ENCODE data around the gene ZNF366. TPM values are rescaled to one million over a fixed set of nuclear protein-coding genes. Genes with fewer than 3 reads are reported as not detected.

ZNF366 gene
- total RNA-seq, 1 experiment from 2014 or later = not detected

DNA sequence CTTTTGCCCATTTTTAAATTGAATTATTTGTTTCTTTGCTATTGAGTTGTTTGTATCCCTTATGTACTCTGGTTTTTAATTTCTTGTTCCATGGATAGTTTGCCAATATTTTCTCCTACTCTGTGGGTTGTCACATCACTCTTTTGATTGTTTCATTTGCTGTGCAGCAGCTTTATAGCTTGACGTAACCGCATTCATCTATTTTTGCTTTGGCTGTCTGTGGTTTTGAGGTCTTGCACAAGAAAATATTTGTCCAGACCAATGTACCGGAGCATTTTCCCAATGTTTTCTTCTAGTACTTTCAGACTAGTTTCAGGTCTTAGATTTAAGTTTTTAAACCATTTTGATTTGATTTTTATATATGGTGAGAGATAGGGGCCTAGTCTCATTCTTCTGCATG, 36.2 kb upstream of the ZNF366 start:
- ATAC-seq = no peak
- no peaks in the 10 kb centered on the region for H3K9me2 ChIP-seq (ENCODE audit: insufficient read depth)
- no peaks in the 10 kb centered on the region for H3K79me2 ChIP-seq (ENCODE audit: insufficient read depth, low read length)
- no peak overlapping the region for H3K27ac ChIP-seq (ENCODE audit: low read depth, low read length)
- no TSS peak for BruUV-seq (replicated peaks)
- no peaks in the 10 kb centered on the region for H3K36me3 ChIP-seq (ENCODE audit: control insufficient read depth in 1 of 2, insufficient read depth in 2 of 2, low read length in 2 of 2)
- no peak overlapping the region for H3K4me2 ChIP-seq (ENCODE audit: low read length)
- no peak overlapping the region for H3K4me3 ChIP-seq (replicated peaks in 1 of 2; ENCODE audit: low read depth in 1 of 2, low read length in 2 of 2)
- intact Hi-C loops (cut with micrococcal nuclease) = no loop called here
- DNase-seq (ENCODE audit: low read depth, low spot score) = no peak
- no peaks in the 10 kb centered on the region for H3K4me1 ChIP-seq (ENCODE audit: control insufficient read depth in 1 of 2, insufficient read depth in 2 of 2, low read length in 2 of 2)
- ChIA-PET RAD21 (ENCODE audit: low non-redundant PET in 1 of 2, low total read pairs in 2 of 2, uncharacterized antibody in 2 of 2, unreplicated experiment in 2 of 2) (no interaction called here), CTCF (no interaction called here), POLR2A (no interaction called here)
- no peak overlapping the region for H3K9ac ChIP-seq (ENCODE audit: low read length)
- H4K20me1 ChIP-seq (ENCODE audit: insufficient read depth) = no peaks in the 10 kb centered on the region
- TF ChIP-seq ELF1 (IDR thresholded peaks at IDR 0.05; ENCODE audit: borderline replicate concordance, low read depth) (no peak), EGR1 (IDR thresholded peaks at IDR 0.05; ENCODE audit: low read depth) (no peak), POLR2AphosphoS5 (IDR thresholded peaks at IDR 0.05; ENCODE audit: low read depth, low read length) (no peak), TCF7L2 (IDR thresholded peaks at IDR 0.05; ENCODE audit: borderline replicate concordance, extremely low read depth, insufficient read depth, insufficient read length) (no peak), FOSL1 (IDR thresholded peaks at IDR 0.05; ENCODE audit: low read depth) (no peak), SP1 (IDR thresholded peaks at IDR 0.05; ENCODE audit: low read depth) (no peak), JUND (IDR thresholded peaks at IDR 0.05) (no peak), SIN3A (IDR thresholded peaks at IDR 0.05; ENCODE audit: low read depth) (no peak), YY1 (IDR thresholded peaks at IDR 0.05; ENCODE audit: extremely low read depth, insufficient replicate concordance, low read depth, low read length) (no peak), ZNF274 (IDR thresholded peaks at IDR 0.05; ENCODE audit: low read depth, low read length) (no peak), EZH2 (IDR thresholded peaks at IDR 0.05) (no peak), SRF (IDR thresholded peaks at IDR 0.05; ENCODE audit: low read depth) (no peak), ATF3 (IDR thresholded peaks at IDR 0.05) (no peak)
- TF ChIP-seq, protein P1, sequence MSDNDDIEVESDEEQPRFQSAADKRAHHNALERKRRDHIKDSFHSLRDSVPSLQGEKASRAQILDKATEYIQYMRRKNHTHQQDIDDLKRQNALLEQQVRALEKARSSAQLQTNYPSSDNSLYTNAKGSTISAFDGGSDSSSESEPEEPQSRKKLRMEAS (IDR thresholded peaks at IDR 0.05) = no peak
- TF ChIP-seq, protein P2, sequence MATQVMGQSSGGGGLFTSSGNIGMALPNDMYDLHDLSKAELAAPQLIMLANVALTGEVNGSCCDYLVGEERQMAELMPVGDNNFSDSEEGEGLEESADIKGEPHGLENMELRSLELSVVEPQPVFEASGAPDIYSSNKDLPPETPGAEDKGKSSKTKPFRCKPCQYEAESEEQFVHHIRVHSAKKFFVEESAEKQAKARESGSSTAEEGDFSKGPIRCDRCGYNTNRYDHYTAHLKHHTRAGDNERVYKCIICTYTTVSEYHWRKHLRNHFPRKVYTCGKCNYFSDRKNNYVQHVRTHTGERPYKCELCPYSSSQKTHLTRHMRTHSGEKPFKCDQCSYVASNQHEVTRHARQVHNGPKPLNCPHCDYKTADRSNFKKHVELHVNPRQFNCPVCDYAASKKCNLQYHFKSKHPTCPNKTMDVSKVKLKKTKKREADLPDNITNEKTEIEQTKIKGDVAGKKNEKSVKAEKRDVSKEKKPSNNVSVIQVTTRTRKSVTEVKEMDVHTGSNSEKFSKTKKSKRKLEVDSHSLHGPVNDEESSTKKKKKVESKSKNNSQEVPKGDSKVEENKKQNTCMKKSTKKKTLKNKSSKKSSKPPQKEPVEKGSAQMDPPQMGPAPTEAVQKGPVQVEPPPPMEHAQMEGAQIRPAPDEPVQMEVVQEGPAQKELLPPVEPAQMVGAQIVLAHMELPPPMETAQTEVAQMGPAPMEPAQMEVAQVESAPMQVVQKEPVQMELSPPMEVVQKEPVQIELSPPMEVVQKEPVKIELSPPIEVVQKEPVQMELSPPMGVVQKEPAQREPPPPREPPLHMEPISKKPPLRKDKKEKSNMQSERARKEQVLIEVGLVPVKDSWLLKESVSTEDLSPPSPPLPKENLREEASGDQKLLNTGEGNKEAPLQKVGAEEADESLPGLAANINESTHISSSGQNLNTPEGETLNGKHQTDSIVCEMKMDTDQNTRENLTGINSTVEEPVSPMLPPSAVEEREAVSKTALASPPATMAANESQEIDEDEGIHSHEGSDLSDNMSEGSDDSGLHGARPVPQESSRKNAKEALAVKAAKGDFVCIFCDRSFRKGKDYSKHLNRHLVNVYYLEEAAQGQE (IDR thresholded peaks at IDR 0.05; ENCODE audit: low read depth) = no peak
- no peaks in the 10 kb centered on the region for H3K9me3 ChIP-seq (ENCODE audit: control insufficient read depth in 1 of 2, insufficient read depth in 1 of 2, low read depth in 1 of 2, low read length in 2 of 2)
- no peaks in the 10 kb centered on the region for H3K27me3 ChIP-seq (ENCODE audit: insufficient read depth, low read length)
- H2AFZ ChIP-seq (ENCODE audit: low read depth, low read length, poor library complexity, severe bottlenecking) = no peak overlapping the region
